Limb (tissue), 2 donors: ENCODE results near the gene TMEM14A.
A peak's percentile ranks its signal among the peaks of the same experiment; 100 is the strongest.
"Not testable (repeated sequence)": the region's sequence is repeated elsewhere in the genome, so short reads cannot be mapped to it uniquely, and the experiment has no call there.

Experiments
- DNase-seq, 2 donors: peaks; one replicate each; pipeline ENCODE4 v3.0.0-alpha.2; 2016; ENCODE audit errors: extremely low spot score in 2 of 2

The TMEM14A gene

DNA sequence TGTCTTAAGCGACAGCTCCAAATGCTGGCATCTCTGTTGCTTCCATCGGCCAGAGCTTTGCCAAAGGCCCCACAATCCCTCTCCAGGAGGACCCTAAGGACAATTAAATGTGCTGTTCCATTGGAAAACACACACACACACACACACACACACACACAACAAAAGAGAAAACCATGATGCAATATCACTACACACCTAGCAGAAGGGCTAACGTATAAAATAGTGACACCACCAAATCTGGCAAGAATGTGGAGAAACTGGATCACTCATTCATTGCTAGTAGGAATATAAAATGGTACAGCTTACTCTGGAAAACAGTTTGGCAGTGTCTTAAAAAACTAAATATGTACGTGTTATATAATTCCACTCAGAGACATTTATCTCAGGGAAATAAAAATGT, 13.0 kb upstream of the TMEM14A start:
- DNase-seq = no peak

- DNase-seq = peak in 1 of 2 donors; percentile 52
Observed at GRCh38 chr6:52661551-52661950, 9.4 kb upstream of the TMEM14A start.

DNA sequence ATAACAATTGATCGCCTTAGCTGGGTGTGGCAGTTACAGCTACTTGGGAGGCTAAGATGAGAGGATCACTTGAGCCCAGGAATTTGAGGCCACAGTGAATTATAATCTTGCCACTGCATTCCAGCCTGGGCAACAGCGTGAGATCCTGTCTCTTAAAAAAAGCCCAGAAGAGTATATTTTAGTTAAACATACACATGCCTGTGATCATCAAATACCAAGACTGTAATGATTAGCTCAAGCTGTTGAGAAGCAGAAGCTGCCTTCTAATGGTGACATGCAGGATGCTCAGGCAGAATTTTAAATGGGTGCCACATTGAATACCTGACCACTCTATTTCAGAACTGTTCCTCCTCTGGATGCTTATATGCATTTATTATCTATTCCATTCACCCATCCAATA, 8.9 kb upstream of the TMEM14A start:
- no peak for DNase-seq

DNA sequence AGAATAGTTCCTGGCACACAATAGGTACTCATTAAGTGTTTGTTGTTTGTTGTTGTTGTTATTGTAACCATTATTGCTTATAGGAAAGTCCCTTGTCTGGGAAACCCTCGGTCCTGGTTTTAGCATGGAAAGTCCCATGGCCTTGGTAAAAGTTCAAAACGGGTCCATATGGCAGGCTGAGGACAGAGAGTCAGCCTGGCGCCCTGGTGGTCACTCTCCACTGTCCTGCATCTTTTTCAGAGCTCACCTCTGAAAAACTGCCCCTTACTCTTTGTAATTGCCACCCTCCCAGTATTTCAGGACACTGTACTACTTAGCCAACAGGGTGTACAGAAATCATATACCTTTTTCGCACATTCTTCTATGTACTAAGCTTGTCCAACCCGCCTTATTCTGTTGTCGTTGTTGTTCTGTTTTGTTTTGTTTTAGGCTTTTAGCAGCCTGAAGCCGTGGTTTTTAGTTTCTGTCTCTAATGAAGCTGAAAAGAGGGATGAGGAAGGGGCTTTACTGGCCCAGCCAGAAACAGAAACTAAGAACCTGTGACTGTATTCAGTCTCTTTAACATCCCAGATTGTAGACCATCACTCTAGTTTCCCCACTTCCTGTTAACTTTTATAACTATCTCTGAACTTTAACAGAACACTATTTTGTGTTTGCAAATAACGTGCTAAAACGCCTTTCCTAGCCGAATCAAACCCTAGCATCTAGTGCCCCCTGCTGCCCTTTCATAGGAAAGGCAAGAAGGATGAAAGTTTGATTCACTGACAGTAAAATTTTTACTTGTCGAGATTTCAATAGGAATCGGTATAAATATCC, 7.6 kb upstream of the TMEM14A start:
- peak; percentile 70 to 91 for DNase-seq

DNA sequence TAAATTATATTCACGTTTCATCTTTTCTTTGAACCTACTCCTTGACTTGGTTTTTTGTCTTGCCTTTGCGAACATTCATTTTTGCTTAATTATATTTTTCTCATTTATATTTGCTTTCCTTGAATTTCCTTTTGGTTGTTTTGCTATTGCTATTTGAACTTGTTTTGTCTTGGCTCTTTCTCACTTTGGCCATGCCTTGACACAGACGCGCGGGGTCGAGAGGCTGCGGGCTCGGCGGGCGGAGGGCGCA, 7.1 kb upstream of the TMEM14A start:
- DNase-seq = no peak

- peak; percentile 91 to 94 for DNase-seq
Observed at GRCh38 chr6:52664186-52664990, 6.5 kb upstream of the TMEM14A start.

DNA sequence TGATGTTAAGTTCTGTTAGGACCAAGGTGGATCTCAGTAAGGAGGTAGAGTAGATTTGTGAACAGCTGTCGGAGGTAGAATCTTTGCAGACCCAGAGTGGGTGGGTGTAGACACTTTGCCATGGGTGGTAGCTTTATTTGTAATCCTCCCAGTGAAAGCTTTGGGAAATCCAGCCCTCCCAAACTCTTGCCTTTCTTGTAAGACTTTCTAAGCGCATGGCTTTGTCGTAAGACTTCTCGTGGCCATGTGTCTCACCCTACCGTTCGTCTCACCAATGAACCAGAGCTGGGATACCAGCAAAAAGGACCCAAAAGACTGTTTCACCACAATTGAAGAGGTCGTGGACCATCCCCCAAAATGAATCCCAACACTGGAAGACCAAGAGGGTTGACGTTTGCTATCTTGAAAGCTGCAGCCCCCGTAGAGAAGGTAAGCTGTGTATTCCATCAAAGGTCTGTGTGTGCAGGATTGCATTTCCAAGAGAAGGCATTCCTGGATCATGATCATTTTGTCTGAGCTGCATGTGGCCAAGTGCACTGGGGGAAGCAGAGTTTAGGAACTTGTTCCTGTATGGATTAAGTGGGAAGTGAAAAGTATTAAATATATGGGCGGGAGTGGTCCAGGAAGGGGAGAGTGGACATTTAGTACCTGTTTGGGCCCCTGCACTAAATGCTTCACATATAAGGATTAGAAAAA, 5.8 kb upstream of the TMEM14A start:
- no peak for DNase-seq

DNA sequence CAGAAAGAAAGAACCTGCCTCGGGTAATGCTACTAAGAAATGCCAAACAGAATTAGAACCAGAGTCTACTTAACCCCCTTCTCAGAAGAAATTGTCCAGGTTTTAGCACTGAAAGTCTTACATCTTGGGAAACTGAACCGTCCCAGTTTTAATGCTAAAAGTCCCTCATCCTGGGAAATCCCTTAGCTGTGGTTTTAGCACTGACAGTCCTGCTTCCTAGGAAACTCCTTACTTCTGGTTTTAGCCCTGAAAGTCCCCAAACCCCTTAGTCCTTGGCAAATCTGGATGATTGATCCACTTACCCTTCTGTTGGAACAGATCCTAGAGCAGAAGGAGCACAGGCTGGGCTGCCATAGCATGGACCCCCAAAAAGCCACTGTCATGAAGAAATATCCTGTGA, 4.8 kb upstream of the TMEM14A start:
- no peak for DNase-seq

DNA sequence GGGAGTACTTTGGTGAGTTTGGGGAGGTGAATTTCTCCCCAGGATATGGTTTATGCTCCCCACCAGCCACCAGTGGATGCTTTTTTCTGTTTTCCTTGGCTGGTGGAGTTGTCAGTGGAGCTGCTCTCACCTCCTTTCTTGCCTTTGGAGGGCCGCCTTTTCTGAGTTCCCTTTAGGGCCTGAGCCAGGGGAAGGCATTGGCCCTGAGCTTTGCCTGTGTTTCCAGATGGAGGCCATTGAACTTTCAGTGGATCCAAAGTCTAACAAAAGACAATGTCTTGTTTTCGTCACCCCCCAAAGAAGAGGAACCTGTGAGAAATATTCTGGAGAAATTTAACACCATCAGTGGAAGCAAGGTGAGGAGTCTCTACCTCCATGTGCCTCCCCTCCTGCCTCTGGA, 4.4 kb upstream of the TMEM14A start:
- no peak for DNase-seq

- DNase-seq = no peak
Observed at GRCh38 chr6:52667572-52667971, 3.3 kb upstream of the TMEM14A start.

DNA sequence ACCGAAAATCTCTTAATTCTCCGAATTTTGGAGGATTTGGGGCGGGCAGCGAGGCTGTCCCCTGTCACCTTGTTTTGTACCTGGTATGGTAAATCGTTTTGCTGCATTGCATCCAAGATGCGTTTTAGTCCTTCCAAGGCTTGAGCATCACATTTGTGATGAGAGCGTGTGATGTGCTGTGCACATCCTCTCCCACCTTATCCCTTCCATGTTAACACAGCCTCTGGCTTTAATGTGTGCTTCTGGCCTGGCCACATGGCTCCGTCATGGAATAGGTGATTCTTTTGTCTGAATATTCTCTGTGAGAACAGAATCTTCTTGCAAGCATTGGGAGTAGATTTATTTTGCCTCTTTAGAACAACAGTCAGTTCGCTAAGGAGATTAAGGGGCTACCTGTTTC, 763 bp downstream of the TMEM14A start:
- no peak for DNase-seq

- DNase-seq = no peak
Observed at GRCh38 chr6:52672412-52673025, 1.6 kb downstream of the TMEM14A start.

DNA sequence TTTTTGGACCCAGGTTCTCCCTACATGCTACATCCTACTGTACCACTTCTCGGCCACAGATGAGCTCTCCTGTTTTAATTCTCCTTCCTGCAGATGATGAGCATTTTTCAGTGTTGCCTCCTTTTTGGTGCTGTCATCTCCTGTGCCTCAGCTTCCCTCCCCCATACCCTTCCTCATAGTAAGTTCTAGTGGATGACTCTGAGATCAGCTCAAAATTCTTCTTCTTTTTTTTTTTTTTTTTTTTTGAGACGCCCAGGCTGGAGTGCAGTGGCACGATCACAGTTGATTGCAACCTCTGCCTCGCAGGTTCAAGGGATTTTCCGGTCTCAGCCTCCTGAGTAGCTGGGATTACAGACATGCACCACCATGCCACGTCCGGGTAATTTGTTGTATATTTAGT, 3.8 kb downstream of the TMEM14A start:
- no peak for DNase-seq

- DNase-seq = no peak
Observed at GRCh38 chr6:52675372-52675771, 4.5 kb downstream of the TMEM14A start.

DNA sequence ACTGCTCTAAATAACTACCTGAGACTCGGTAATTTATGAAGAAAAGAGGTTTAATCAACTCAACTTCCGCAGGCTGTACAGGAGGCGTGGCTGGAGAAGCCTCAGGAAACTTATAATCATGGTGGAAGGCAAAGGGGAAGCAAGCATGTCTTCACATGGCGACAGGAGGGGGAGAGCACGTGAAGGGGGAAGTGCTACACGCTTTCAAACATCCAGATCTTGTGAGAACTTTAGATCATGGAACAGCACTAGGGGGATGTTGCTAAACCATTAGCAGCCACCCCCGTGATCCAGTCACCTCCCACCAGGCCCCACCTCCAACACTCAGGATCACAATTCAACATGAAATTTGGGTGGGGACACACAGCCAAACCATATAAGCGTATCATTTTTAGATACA, 5.7 kb downstream of the TMEM14A start:
- not testable (repeated sequence) for DNase-seq

DNA sequence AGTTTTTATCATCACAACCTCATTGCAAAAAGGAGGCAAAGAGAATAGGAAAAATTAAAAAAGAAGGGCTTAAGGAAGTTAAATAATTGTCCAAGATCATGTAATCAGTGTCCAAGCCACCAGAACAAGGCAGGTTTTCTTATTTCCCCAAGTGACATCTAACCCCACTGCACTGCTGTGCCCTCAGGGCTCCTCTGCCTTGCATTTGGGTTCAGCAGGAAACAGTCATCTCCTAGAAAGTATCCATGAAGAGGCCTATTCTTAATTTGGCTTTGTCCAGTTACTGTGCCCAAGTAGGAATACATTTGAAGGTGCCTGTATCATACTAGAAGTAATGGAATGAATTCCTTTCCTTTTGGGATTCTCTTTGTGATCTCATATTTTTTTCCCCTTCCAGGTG, 10.5 kb downstream of the TMEM14A start:
- no peak for DNase-seq

DNA sequence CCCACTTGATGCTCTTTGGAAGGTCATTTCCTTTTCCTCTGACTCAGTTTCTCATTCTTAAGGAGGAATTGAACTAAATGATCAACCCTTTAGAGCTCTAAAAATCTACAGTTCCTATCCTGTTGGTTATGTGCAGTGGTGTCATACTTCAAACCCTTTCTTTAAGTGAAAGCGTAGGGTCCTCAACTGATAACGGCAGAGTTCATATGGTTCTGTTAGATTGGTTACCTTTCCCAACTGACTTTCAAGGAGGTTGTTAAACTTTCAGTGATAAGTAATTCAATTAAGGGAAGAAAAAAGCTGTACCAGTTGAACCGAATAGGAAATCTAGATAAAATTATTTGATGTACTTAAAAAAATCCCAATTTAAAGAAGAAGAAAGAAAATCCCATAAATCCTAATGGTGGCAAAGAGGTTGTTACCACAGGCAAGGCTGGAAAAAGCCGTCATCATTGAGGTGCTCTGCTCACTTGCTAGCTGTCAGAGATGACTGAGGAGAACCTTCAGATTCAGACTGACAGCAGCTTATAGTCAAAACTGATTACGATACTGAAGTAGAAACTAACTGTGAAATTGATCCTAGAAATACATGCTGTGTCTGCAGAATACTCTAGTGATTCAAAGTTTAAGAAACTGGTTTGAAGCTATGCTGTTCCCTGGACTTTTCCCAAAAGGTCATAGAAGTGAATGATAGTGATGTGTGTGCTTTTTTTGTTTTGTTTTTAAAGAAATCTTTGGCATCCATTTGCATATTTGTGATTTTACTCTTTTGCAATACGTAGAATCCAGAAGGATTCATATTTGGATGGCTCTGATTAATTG, 16.2 kb downstream of the TMEM14A start:
- DNase-seq = no peak

DNA sequence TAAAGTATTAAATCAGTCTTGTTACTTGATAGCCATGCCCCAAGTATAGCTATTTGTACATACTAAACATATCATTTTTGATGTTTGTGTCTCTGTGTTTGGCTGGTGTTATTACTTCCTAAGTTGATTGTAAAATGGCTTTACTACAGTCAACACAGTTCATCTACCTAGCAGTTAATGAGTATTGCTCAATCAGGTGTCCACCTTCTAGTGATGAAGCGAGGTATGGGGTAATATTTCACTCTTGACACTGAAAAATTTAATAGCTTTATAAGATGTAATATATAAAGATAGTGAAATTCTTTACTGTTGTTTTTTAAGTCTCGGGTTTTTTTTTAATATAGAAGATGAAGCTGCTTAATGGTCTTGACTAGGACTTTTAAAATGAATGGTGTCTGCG, 18.9 kb downstream of the TMEM14A start:
- no peak for DNase-seq

DNA sequence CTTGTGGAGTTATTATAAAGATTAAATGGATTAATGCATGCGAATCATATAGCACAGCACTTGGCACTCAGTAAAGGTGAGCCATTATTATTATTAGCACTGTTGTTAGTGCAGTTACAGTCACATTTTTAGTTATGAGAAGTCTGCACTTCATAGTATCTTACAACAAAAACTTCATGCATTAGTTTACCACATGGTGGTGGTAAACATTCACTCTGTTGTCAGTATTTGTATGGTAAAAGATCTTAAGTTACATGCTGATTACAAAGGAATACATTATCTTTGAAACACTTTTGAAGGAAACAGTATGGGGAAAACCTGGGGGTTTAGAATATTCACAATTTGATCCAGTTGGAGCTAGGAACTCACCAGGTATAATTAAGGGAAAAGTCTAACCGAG, 20.8 kb downstream of the TMEM14A start:
- no peak for DNase-seq

- no peak for DNase-seq
Observed at GRCh38 chr6:52693773-52694172, 22.9 kb downstream of the TMEM14A start.

GRCh38 chr6:52694404-52694803, 23.5 kb downstream of the TMEM14A start:
- DNase-seq = no peak
